Large intestine (tissue), 3 donors: Measurements from ENCODE around the gene NCBP2L. TPM values are rescaled to one million over a fixed set of nuclear protein-coding genes. Genes with fewer than 3 reads are reported as not detected.
"Not testable (repeated sequence)": the region's sequence is repeated elsewhere in the genome, so short reads cannot be mapped to it uniquely, and the experiment has no call there.

Source experiments
- DNase-seq, 2 donors: peaks; one replicate each; pipeline versions ENCODE4 v3.0.0 to v3.0.0-alpha.2; 2013
- H3K27ac ChIP-seq: one replicate; pipeline ENCODE4 v1.5.1; 2013; ENCODE audit warnings: low read length
- H3K27me3 ChIP-seq: 2 replicates; pipeline ENCODE4 v1.6.1; 2013; ENCODE audit warnings: low read length; ENCODE audit not compliant: control insufficient read depth, insufficient read depth
- H3K36me3 ChIP-seq: 2 replicates; pipeline ENCODE4 v1.6.1; 2013; ENCODE audit warnings: low read length; ENCODE audit not compliant: control insufficient read depth, insufficient read depth
- H3K4me1 ChIP-seq: one replicate; pipeline ENCODE4 v1.6.1; 2013; ENCODE audit warnings: low read length; ENCODE audit not compliant: control insufficient read depth, insufficient read depth
- H3K4me3 ChIP-seq: one replicate; pipeline ENCODE4 v1.5.1; 2013; ENCODE audit warnings: low read length
- H3K9me3 ChIP-seq: one replicate; pipeline ENCODE4 v1.6.1; 2013; ENCODE audit warnings: mild to moderate bottlenecking, low read depth, low read length, moderate library complexity; ENCODE audit not compliant: control insufficient read depth
- WGBS: methylation state at CpG from one replicate; pipeline ENCODE4 v1.1.5; 2013; ENCODE audit warnings: low lambda C conversion rate; ENCODE audit not compliant: insufficient coverage; 5-methylcytosine and 5-hydroxymethylcytosine counted together
- polyA plus RNA-seq: library from polyadenylated mRNA; unstranded; fragments of 120-200 nt; gene quantifications from one replicate; pipeline ENCODE4 v1.2.1, GENCODE V29; 2013

NCBP2L gene
- polyA plus RNA-seq, 1 donor = 0.03 TPM

GRCh38 chrX:107805179-107805578 is 27.6 kb downstream of the NCBP2L start:
- H3K27me3 ChIP-seq = no peaks in the 10 kb centered on the region
- H3K27ac ChIP-seq = no peak overlapping the region
- no peaks in the 10 kb centered on the region for H3K36me3 ChIP-seq
- no peaks in the 10 kb centered on the region for H3K4me1 ChIP-seq
- no peak overlapping the region for H3K4me3 ChIP-seq
- WGBS = 100% methylated on average over 1 of the region's 3 CpGs
- DNase-seq = no peak
- no peaks in the 10 kb centered on the region for H3K9me3 ChIP-seq

- 100% methylated on average over 1 of the region's 10 CpGs for WGBS
Observed at GRCh38 chrX:107810053-107810452, 32.5 kb downstream of the NCBP2L start.

GRCh38 chrX:107818900-107819521 is 41.5 kb downstream of the NCBP2L start:
- no peaks in the 10 kb centered on the region for H3K4me1 ChIP-seq
- H3K9me3 ChIP-seq = peaks cover 5% of the 10 kb centered on the region
- no peak for DNase-seq
- no peak overlapping the region for H3K27ac ChIP-seq
- H3K36me3 ChIP-seq = no peaks in the 10 kb centered on the region
- H3K27me3 ChIP-seq = no peaks in the 10 kb centered on the region
- H3K4me3 ChIP-seq = no peak overlapping the region

More at GRCh38 chrX:107810053-107810452, 32.5 kb downstream of the NCBP2L start:
- not testable (repeated sequence) for H3K4me1 ChIP-seq, H3K4me3 ChIP-seq, H3K36me3 ChIP-seq, H3K27me3 ChIP-seq, DNase-seq, H3K27ac ChIP-seq, H3K9me3 ChIP-seq

- H3K27ac ChIP-seq = no peak overlapping the region
- H3K9me3 ChIP-seq = peaks cover 5% of the 10 kb centered on the region
- no CpG with 5 or more reads among the region's 2 CpGs for WGBS
Observed at GRCh38 chrX:107823042-107823441, 45.5 kb downstream of the NCBP2L start.

GRCh38 chrX:107823456-107823855 is 45.9 kb downstream of the NCBP2L start:
- no peaks in the 10 kb centered on the region for H3K27me3 ChIP-seq
- H3K4me1 ChIP-seq = peaks cover 5% of the 10 kb centered on the region
- no peaks in the 10 kb centered on the region for H3K36me3 ChIP-seq
- peaks cover 5% of the 10 kb centered on the region for H3K9me3 ChIP-seq
- no peak for DNase-seq
- H3K27ac ChIP-seq = no peak overlapping the region
- H3K4me3 ChIP-seq = no peak overlapping the region
- no CpG with 5 or more reads among the region's 1 CpG for WGBS

More at GRCh38 chrX:107823042-107823441, 45.5 kb downstream of the NCBP2L start:
- Histone ChIP-seq H3K4me1 (peaks cover 5% of the 10 kb centered on the region), H3K27me3 (no peaks in the 10 kb centered on the region), H3K4me3 (no peak overlapping the region), H3K36me3 (no peaks in the 10 kb centered on the region)
- DNase-seq = no peak

- no peaks in the 10 kb centered on the region for H3K36me3 ChIP-seq
- peak within 1 kb of the TSS; percentile 41 for H3K4me3 ChIP-seq
- no peaks in the 10 kb centered on the region for H3K9me3 ChIP-seq
- no peaks in the 10 kb centered on the region for H3K27me3 ChIP-seq
- no CpG with 5 or more reads among the region's 32 CpGs for WGBS
- peaks cover 5% of the 10 kb centered on the region for H3K4me1 ChIP-seq
- peak within 1 kb of the TSS; percentile 70 for H3K27ac ChIP-seq
- DNase-seq = peak; percentile 38 to 76
Observed at GRCh38 chrX:107825698-107826237, 48.2 kb downstream of the NCBP2L start, which contains the start of gene MID2. Gene MID2 (plus strand): TSS chrX:107825866. CDS start chrX:107826427, 561 bp downstream.

GRCh38 chrX:107826238-107827029 is 48.9 kb downstream of the NCBP2L start:
- WGBS = no CpG with 5 or more reads among the region's 100 CpGs
- H3K4me1 ChIP-seq = peaks cover 5% of the 10 kb centered on the region
- DNase-seq = peak in 1 of 2 donors; percentile 73
- no peaks in the 10 kb centered on the region for H3K9me3 ChIP-seq
- H3K4me3 ChIP-seq = peak overlapping the region; percentile 41
- no peaks in the 10 kb centered on the region for H3K36me3 ChIP-seq
- H3K27me3 ChIP-seq = no peaks in the 10 kb centered on the region
- peak overlapping the region; percentile 70 for H3K27ac ChIP-seq

- Histone ChIP-seq H3K4me1 (peaks cover 5% of the 10 kb centered on the region), H3K9me3 (no peaks in the 10 kb centered on the region), H3K27me3 (no peaks in the 10 kb centered on the region), H3K36me3 (no peaks in the 10 kb centered on the region), H3K4me3 (peak overlapping the region; percentile 28), H3K27ac (no peak overlapping the region)
- DNase-seq = peak in 1 of 2 donors; percentile 5
- WGBS = 40% methylated on average over 2 of the region's 13 CpGs
Observed at GRCh38 chrX:107827030-107827831, 49.7 kb downstream of the NCBP2L start.

- no CpG with 5 or more reads among the region's 4 CpGs for WGBS
Observed at GRCh38 chrX:107827852-107828251, 50.3 kb downstream of the NCBP2L start.

GRCh38 chrX:107829878-107830277 is 52.3 kb downstream of the NCBP2L start:
- Histone ChIP-seq H3K27ac (no peak overlapping the region), H3K36me3 (no peaks in the 10 kb centered on the region), H3K9me3 (no peaks in the 10 kb centered on the region), H3K4me1 (peaks cover 5% of the 10 kb centered on the region), H3K27me3 (no peaks in the 10 kb centered on the region), H3K4me3 (no peak overlapping the region)
- WGBS = no CpG with 5 or more reads among the region's 1 CpG
- DNase-seq = no peak

More at GRCh38 chrX:107827852-107828251, 50.3 kb downstream of the NCBP2L start:
- peaks cover 5% of the 10 kb centered on the region for H3K4me1 ChIP-seq
- no peaks in the 10 kb centered on the region for H3K9me3 ChIP-seq
- no peaks in the 10 kb centered on the region for H3K36me3 ChIP-seq
- H3K4me3 ChIP-seq = no peak overlapping the region
- no peak overlapping the region for H3K27ac ChIP-seq
- H3K27me3 ChIP-seq = no peaks in the 10 kb centered on the region
- DNase-seq = no peak
